NT2/D1 (cell line): ENCODE results near the gene LRMDA.

Experiments used
- SUZ12 ChIP-seq: IDR thresholded peaks from 2 replicates; pipeline ENCODE4 v1.6.1; 2011; ENCODE audit not compliant: insufficient read length, insufficient read depth; ENCODE audit errors: extremely low read depth
- YY1 ChIP-seq: IDR thresholded peaks from 2 replicates; pipeline ENCODE4 v1.6.1; 2011; ENCODE audit not compliant: insufficient read length, insufficient read depth
- ZNF274 ChIP-seq: IDR thresholded peaks from 2 replicates; pipeline ENCODE4 v1.6.1; 2011; ENCODE audit warnings: mild to moderate bottlenecking, low read depth, low read length

DNA sequence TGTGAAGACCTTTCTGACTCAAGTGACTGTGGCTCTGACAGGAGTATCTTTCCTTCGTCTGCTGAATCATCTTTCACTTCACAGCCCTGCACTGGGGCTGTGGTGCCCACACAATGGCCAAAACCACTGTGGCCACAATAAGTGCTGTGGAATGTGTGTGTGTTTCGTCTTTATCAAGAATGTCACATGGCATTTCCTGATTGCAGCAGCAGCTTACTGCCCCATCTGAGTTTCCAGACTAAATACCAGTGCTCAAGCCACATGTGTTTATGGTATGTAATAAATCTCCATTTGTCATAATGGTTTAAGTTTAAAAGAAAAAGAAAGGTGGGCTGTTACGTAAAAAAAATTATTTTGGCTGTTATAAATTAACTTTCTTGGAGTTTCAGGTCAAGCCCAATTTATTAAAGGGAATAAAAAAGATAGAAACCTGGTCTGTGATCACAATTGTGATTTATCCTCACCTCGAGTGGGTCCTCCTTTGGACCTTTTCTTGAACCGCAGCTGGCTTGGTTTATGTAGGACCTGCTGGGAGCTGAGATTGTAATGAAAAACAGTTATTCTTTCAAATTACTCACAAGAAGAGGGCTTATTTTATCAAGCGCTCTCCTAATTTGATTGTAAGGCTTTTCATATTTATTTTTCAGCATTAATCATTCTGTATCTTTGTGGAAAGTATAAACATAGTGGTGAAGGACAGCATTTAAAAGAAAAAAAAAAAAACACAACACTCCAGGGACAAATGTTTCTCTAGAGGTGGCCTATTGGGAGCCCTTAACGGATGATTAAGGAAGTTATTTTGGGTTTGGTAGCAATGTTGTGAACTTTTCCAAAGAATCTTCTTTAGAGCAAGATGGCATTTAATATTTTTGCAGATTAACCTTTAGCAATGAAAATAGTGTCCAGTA, 116.2 kb downstream of the LRMDA start:
- TF ChIP-seq ZNF274 (no peak), SUZ12 (no peak), YY1 (no peak)
